ENCODE results near the gene CIT.

CIT gene

GRCh38 chr12:119694111-119694510 lies 183.0 kb downstream of the CIT start:
- DNase-seq, result no peak

- no peak for DNase-seq
Observed at GRCh38 chr12:119693511-119693910, 183.6 kb downstream of the CIT start.

- DNase-seq, result no peak
Observed at GRCh38 chr12:119692997-119693396, 184.1 kb downstream of the CIT start.

GRCh38 chr12:119692410-119692809 lies 184.7 kb downstream of the CIT start:
- no peak for DNase-seq

- DNase-seq, result no peak
Observed at GRCh38 chr12:119691202-119691810, 185.8 kb downstream of the CIT start.

- DNase-seq, result no peak
Observed at GRCh38 chr12:119689935-119690500, 187.1 kb downstream of the CIT start.

GRCh38 chr12:119687879-119688278 lies 189.2 kb downstream of the CIT start:
- no peak for DNase-seq

- DNase-seq, result no peak
Observed at GRCh38 chr12:119687406-119687805, 189.7 kb downstream of the CIT start.

- DNase-seq, result no peak
Observed at GRCh38 chr12:119686776-119687175, 190.3 kb downstream of the CIT start.

- no peak for DNase-seq
Observed at GRCh38 chr12:119686355-119686754, 190.8 kb downstream of the CIT start.

GRCh38 chr12:119685375-119685774 lies 191.7 kb downstream of the CIT start:
- DNase-seq, result no peak

- DNase-seq, result no peak
Observed at GRCh38 chr12:119684711-119685369, 192.3 kb downstream of the CIT start.

- no peak for DNase-seq
Observed at GRCh38 chr12:119683816-119684215, 193.3 kb downstream of the CIT start.

GRCh38 chr12:119683413-119683812 lies 193.7 kb downstream of the CIT start:
- DNase-seq, result no peak

GRCh38 chr12:119682639-119683252 lies 194.4 kb downstream of the CIT start:
- peak in 1 of 2 donors; percentile 44 for DNase-seq

GRCh38 chr12:119681728-119682638 lies 195.1 kb downstream of the CIT start:
- no peak for DNase-seq

GRCh38 chr12:119681111-119681510 lies 196.0 kb downstream of the CIT start:
- no peak for DNase-seq

GRCh38 chr12:119679490-119679889 lies 197.6 kb downstream of the CIT start:
- no peak for DNase-seq

GRCh38 chr12:119679081-119679480 lies 198.0 kb downstream of the CIT start:
- no peak for DNase-seq

GRCh38 chr12:119678459-119678858 lies 198.7 kb downstream of the CIT start:
- DNase-seq, result no peak

- DNase-seq, result no peak
Observed at GRCh38 chr12:119676573-119676972, 200.5 kb downstream of the CIT start.

GRCh38 chr12:119676022-119676421 lies 201.1 kb downstream of the CIT start:
- no peak for DNase-seq

- no peak for DNase-seq
Observed at GRCh38 chr12:119674560-119674959, 202.6 kb downstream of the CIT start.
